GM11168 (cell line): ENCODE results near the gene LRRC71.

ENCODE experiments used
- in situ Hi-C: fragments of 300-500 bp; cut with MboI; formaldehyde crosslinking; loops from one replicate; pipeline ENCODE4 v1.12.0; 2022; ENCODE audit warnings: low sequenced_read_pairs; ENCODE audit not compliant: unreplicated experiment

Gene LRRC71

DNA sequence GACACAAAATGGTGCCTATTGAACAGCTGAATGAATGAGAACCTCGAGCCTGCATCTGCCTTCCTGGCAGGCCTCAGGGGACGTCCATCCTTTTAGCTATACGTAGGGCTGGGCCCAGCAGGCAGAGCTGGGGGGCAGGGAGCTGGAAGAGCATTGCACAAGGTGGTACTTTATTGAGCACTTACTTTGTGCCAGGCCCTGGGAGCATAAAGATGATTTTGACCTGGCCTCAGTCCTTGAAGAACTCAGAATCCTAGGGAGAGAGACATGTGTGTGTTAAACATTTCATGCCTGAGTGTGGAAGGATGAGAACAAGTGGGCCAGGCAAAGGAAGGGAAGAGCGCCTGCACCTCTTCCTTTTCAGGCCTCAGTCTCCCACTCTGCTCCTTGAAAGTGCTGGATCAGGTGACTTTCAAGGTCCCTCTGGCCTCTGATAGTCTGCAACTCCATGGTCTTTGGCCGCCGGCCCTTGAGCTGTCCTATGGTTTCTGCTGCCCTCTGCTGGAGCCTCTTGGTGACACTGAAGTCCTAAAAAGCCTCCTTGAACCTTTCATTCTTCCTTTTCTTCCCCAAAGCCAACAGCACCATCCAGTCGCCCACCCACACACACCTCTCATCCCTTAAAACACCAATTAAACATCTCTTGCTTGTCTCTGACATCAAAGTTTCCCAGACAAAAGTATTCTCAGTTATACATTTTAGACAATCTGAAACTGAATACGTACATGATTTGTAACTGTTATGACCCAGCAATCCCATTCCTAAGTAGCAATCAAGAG lies 30.4 kb upstream of the LRRC71 start:
- in situ Hi-C loops, result no loop called here

DNA sequence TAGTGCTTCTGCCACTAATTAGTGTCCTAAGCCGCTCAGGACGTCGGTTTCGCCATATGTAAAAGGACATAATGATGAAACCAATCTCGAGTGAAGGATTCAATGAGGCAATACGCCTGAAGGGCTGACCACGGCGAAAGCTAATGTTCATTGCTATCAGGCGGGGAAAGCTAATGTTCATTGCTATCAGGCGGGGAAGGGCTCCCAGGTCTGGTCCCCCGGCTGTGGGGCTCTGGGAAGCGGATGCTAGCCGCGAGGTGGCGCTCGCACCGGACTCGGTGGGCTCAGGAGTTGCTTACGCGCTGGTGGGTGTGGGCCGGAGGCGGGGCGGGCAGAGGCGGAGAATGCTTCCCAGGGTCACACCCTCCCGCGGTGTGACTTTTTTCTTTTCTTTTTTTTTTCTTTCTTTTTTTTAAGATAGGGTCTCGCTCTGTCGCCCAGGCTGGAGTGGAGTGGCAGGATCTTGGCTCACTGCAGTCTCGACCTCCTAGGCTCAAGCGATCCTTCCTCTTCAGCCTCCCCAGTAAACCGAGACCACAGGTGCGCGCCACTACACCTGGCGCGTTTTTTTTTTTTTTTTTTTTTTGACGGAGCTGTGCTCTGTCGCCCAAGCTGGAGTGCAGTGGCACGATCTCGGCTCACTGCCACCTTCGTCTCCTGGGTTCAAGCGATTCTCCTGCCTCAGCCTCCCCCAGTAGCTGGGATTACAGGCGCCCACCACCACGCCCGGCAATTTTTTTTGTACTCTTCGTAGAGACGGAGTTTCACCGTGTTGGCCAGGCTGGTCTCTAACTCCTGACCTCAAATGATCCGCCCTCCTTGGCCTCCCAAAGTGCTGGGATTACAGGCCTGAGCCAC lies 28.0 kb upstream of the LRRC71 start:
- in situ Hi-C loops, result no loop called here

DNA sequence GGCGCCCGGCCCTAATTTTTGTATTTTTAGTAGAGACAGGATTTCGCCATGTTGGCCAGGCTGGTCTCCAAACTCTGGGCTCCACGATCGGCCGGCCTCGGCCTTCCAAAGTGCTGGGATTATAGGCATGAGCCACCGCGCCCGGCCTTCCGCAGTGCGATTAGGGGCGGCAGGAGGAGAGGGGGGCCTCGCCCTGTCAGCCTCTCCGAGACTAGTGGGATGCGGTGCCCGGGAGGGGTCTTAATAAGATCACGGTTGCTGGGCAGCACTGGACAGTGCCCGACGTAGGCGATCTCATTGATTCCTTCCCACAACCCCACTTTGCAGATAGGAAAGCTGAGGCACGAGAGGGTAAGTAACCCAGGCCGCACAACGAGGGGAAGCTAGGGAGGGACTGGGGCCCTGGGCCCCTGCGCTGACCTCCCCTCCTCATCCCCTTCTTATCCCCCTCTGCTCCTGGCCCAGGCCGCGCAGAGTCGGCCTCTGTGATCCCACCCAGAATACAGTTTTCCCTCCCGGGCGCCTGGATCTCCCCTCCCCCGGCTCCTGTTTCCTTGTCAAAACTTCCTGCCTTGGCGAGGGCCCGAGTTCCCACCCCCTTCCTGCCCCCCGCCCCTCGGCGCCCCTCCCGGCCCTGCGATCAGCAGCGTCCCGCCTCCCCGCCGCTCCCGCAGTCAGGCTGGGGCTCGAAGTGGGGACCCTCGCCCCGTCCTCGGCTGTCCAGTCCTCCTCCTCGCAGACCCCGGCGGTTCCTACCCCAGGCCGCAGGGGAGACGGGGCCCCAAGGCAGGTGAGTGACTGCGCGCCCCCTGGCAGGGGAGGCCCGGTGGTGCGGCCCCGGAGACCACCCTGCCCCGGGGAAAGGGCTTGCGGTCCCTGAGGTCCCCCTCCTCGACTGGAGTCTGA lies 27.1 kb upstream of the LRRC71 start, which contains the start of gene PEAR1:
Gene PEAR1, plus strand, starts transcription at position 671 of the 906 bp plus-strand sequence. CDS start 10,209 bp downstream, outside the sequence.
- in situ Hi-C loops, result no loop called here

DNA sequence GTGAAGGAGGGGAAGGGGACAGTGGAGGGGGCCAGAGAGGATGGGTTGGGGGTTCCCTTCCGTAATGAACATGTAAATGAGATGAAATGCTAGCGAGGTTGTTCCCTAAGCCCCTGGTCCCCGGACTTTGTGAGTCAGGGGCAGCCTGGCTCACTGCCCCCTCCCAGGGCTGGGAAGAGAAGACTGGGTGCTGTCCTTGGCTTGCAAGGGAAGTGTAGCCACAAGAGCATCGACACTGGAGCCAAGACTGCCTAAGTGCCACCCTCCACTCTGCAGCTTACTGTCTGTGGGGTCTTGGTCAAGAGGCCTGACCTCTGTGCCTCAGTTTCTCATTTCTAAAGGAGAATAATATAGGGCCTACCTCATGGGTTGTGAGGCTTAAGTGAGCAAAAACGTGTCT lies 26.4 kb upstream of the LRRC71 start:
- in situ Hi-C loops, result no loop called here

DNA sequence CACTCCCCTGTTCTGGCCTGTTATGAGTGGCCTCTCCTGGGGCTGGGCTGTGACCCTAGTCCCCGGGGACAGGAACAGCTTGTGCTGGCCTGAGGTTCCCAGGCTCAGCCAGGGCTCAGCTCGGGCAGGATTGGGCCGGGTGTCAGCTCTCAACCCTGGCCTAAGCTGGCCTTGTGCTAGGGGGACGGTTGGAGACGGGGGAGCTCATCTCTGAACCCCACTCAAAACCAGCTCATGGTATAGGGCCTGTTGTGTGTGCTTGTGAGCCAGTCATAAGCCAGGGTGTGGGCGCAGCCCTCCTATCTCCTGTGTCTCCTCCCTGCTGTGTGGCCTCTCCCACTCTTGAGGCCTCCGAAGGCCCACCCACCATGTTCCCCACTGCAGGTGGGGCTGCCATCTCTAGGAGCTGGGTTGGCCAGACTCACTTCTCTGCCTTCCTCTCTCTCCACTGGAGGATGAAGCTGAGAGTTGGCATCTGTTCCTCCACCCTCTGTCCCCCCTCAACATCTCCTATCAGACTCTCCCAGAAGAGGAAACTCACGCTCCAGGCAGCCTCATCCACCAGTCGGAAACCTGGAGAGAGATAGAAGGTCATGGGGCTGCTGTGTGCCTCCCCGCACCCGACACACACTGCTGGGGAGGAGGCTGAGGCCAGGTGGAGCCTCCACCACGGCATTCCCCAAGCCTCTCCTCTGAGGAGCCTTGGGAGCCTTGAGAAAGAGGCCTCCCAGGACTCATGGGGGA lies 25.5 kb upstream of the LRRC71 start:
- in situ Hi-C loops, result no loop called here

DNA sequence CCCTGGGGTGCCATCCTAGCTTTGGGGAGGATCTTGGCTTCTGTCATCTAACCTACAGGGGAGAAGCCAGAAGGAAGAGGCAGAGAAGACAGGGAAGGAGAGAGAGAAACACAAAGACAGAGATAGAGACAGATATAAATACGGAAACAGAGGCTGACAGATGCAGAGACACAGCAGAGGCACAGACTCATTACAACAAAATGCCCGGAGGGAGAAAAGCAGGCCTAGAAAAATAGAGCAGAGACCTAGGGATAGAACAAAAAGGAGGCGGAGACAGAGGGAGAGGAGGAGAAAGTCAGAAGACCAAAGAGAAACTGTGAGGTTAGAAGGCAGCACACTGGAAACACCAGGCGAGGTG lies 25.0 kb upstream of the LRRC71 start:
- in situ Hi-C loops, result no loop called here

DNA sequence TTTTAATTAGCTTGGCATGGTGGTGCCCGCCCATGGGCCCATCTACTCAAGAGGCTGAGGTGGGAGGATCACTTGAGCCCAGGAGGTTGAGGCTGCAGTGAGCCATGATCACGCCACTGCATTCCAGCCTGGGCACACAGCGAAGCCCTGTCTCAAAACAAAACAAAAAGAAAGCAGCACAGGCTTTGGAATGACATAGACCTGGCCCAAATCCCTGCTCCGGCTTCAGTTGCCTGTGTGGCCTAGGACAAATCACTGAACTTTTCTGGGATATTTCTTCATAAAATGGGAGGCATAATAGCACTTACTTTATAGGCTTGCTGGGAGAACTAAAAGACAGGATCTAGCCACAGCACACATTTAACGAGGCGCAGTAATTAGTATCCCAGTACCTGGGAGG lies 24.5 kb upstream of the LRRC71 start:
- in situ Hi-C loops, result no loop called here

DNA sequence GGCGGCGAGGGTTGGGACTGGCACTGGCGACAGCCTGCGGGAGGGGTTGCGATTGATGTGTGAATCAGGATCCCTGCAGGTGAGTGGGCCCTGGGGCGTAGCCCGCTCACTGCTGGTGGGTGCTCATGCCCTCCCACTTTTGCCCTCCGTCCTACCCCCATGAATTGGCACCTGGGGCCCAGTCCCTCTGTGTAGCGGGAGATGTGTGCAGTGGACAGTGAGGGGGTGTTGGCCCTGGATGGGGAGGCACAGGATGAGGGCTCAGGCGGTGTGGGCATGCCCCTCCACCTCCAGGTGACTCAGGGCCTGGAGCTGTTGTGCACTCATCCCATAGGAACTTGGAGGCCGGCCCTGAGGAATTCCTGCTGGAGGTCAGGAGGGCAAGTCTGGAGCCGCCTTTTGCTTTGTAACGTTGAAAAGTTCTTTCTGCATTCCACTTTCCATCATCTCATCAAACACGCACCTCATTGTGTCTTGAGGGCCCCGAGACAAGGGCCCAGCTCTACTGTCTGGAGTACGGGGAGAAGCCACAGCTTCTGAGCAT lies 23.9 kb upstream of the LRRC71 start:
- in situ Hi-C loops, result no loop called here

DNA sequence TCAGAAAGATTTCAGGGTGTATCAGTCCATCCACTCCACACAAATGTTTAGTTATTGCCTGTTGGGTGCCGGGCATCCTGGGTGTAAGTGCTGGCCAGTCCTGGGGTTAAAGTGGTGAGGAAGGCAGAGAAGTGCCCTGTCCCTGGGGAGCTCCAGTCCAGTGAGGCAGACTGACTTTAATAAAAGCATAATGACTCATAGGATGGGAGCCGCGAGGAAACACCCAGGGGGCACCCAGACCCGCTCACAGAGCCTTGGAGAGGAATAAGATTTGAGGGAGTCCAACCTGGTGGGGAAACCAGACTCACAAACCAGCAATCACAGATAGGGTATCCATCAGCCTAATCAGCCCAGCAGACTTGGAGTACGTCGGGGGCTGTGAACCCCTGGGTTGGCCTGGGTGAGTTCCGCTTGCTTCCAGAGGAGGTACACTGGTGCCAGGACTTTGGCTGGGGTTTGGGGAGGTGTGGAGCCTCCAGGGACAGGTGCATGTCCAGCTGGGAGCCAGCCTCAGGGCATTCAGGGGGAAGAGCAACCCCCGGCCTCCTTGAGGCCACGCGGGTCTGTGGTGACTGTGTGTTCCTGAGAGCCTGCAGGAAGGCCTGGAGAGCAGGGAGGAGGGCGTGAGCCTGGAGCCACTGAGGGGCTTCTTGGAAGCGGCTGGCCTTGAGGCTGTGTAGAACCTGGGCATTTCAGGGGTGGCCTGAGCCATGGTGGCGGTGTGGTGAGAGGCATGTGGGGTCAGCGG lies 23.2 kb upstream of the LRRC71 start:
- in situ Hi-C loops, result no loop called here

DNA sequence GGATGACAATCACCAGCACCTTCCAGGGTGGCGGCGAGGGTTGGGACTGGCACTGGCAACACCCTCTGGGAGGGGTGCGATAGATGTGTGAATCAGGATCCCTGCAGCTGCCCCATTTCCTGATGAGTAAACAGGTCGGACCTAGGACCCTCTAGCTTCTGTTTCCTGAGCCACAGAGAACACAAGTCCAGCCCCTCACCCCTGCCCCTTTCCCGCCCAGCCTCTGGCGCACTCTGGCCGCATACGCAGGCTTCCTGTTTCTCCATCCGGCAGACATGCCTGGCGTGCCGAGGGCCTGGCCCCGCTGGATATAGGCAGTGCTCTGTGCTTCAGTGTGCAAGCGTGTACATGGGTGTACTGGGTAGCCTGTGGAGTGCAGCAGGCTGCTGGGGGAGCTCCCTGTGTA lies 22.3 kb upstream of the LRRC71 start:
- in situ Hi-C loops, result no loop called here

DNA sequence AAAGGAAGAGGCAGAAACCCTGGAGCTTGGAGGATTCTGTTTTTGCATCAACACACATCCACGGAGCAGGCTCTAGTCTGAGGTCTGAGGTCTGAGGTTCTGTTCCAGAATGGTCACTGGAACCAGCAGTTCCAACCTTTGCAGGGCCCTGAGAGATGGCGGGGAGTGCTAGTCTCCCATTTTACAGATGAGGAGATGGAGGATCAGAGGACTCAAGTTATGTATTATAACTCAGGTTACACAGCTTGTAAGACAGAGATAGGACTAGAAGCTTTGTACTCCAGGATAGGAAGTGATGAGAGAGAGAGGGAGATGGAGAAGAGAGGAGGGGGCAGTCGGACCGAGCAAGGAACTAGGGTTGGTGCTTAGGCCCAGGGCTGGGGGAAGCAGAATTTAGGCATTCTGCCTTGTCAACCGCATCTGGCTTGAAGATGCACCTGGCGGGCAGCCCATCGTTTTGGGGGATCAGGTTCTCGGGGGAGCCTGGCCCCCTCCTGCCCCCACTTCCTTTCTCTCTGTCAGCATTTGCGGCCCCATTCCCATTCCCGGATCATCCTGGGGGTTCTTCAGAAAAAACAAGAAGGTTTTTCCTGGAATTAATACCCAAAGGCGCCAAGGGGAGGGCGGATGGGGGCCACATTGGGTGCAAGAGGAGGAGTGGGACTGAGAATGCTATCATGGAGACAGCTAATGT lies 21.3 kb upstream of the LRRC71 start:
- in situ Hi-C loops, result no loop called here

DNA sequence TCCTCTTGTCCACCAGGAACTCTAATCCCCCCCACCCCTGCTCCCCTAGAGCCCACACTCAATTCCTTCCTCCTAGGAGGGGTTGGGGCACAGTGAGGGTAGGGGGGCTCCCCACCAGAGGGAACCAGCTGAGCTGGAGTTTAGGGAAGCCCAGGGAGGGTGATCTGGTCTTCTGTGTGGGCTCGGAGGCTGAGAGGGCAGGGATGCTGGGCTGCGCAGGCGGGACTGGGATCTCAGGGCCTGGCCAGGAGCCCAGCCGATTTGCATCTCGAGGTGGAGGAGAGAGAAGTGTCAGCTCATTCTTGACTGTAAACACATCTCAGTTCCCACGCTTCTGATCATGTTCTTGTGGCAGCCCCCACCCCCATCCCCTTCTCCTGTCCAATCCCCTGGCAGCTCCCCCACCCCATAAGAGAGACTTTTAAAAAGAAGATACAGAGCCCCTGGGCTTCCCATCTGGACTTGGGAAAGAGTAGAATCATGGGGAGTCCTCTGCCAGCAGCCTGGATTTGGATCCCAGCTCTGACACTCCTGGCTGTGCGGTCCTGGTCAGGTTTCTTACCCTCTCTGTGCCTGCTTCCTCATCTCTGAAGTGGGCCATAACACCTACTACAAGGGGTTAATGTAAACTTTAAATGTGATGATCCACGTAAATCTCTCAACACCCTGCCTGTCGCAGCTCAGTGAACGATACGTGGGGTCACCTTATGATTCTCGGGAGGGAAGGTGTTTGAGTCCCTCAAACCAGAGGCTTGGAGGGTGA lies 20.3 kb upstream of the LRRC71 start:
- in situ Hi-C loops, result no loop called here

DNA sequence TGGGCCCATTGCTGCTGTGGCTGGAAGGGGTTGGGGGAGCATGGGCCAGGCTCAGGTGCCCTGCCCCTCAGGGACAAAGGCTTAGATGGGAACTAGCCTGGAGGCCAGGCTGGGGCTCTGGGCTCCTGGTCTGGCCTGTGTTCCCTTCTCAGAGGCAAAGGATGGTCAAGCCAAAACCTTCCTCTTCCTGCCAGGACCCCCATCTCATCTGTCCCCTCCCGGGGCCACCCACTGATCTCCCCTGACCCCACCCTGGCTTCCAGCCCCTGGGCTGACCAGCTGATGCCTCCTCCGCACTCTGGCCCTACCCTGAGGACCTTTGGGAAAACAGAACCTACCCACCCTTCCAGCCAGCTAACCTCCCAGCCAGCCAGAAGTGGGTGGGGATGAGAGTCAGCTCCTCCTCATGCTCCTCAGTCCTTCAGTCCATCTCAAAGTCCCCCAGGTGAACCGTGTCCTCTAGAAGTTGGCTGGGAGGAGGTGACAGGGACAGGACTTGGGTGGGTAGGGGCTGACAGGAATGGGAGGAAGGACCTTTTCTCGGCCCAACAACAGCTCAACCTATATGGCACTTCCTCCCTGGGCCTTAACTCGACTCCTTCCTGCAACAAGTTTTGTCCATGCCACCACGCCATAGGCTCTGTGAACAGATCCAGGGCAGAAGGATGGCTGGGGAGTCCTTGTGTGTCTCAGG lies 19.4 kb upstream of the LRRC71 start:
- in situ Hi-C loops, result no loop called here

DNA sequence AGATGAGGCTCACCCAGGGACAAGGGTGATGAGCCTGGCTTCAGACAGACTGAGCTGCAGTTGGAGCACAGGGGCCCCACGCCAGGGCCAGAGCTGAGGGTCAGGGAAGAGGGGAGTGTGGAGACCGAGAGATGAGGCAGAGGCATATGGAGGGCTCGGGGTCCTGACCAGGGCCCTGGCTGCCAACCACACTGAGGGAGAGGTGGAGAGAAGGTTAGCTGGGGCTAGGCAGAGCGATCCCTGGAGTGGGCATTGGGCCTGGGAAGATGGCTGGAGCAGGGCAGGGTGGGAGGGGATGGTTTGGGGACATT lies 18.9 kb upstream of the LRRC71 start:
- in situ Hi-C loops, result no loop called here

DNA sequence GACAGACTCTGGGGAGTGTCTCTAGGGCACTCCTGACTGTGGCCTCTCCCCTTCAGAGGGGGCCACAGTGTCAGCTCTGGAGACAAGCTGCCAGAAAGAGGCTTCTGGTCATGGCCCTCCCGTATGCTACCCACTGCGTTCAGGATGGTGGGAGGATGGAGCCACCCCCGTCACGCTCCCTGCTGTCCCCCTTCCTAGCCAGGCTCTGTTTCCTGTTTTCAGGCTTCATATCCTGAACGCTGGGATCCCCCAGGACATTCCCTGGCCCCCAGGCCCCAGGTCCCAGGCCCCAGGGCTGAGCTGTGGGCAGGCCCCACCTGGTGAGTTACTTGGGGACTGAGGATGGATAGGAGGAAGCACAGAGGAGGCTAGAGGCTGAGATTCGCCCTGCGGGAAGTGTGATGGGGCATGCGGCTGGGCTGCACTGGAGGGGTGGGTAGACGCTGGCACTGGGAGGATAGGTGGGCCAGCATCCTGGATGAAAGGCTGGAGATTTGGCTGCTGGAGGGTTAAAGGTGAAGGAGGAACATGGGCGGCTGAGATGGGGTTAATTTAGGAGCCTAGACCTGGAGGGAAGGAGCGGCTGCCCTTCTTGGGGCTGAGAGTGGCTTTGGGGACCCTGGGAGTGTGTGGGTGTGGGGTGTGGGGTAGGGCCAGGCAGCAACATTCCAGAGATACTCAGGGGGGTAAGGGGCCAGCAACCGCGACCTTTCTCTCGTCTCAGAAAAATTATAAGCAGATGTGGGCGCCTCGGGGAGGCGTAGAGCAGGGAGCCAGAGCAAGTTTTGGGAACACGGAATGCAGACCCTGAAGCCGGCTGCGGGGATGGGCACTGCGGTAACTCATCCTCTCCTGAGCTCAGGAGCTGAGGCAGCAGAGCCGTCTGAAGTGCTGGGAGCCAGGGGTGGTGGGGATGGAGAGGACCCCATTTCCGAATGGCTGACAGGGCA lies 18.2 kb upstream of the LRRC71 start:
- in situ Hi-C loops, result no loop called here
